Activated CD8-positive, alpha-beta memory T cell treated with anti-CD3 and anti-CD28 coated beads, Interleukin-2, amount 50 U/mL, for 1 hour (primary cell): Measurements from ENCODE around the gene RPS8.
"Not testable (repeated sequence)": the region's sequence is repeated elsewhere in the genome, so short reads cannot be mapped to it uniquely, and the experiment has no call there.

Experiments
- DNase-seq: peaks from one replicate; pipeline ENCODE4 v3.0.0-alpha.2; 2020; ENCODE audit errors: extremely low read depth

Gene RPS8

GRCh38 chr1:44780583-44781121, 5.3 kb downstream of the RPS8 start:
- DNase-seq = no peak

GRCh38 chr1:44783697-44784093, 8.4 kb downstream of the RPS8 start:
- DNase-seq = no peak

GRCh38 chr1:44784094-44785028, 9.0 kb downstream of the RPS8 start:
- no peak for DNase-seq

GRCh38 chr1:44785029-44785380, 9.7 kb downstream of the RPS8 start:
- no peak for DNase-seq

GRCh38 chr1:44785501-44786137, 10.3 kb downstream of the RPS8 start:
- DNase-seq = no peak

- no peak for DNase-seq
These were observed 10.9 kb downstream of the RPS8 start for GRCh38 chr1:44786138-44786840.

GRCh38 chr1:44786841-44787426, 11.6 kb downstream of the RPS8 start:
- no peak for DNase-seq

GRCh38 chr1:44787506-44787905, 12.2 kb downstream of the RPS8 start:
- no peak for DNase-seq

GRCh38 chr1:44788120-44788860, 12.9 kb downstream of the RPS8 start, which contains the start of gene BEST4:
BEST4 (minus strand) TSS chr1:44788170; CDS start chr1:44787705, 465 bp downstream.
- DNase-seq = no peak

GRCh38 chr1:44790968-44791801, 15.8 kb downstream of the RPS8 start:
- DNase-seq = no peak

- DNase-seq = no peak
These were observed 17.6 kb downstream of the RPS8 start for GRCh38 chr1:44792736-44793502.

- not testable (repeated sequence) for DNase-seq
These were observed 22.5 kb downstream of the RPS8 start for GRCh38 chr1:44797886-44798285.

GRCh38 chr1:44798481-44799365, 23.4 kb downstream of the RPS8 start:
- DNase-seq = no peak

- DNase-seq = peak; percentile 96
These were observed 24.6 kb downstream of the RPS8 start, which contains the start of gene PLK3 for GRCh38 chr1:44799770-44800584. PLK3 (plus strand) TSS chr1:44800377; CDS start chr1:44800464, 87 bp downstream.

- DNase-seq = no peak
These were observed 26.4 kb downstream of the RPS8 start for GRCh38 chr1:44801491-44802305.

- no peak for DNase-seq
These were observed 27.1 kb downstream of the RPS8 start for GRCh38 chr1:44802306-44803061.
